Liver (tissue), 9 donors: Measurements from ENCODE around the gene KHDRBS2. TPM values are rescaled to one million over a fixed set of nuclear protein-coding genes. Genes with fewer than 3 reads are reported as not detected.

Source experiments
- DNase-seq: peaks from one replicate; pipeline ENCODE4 v3.0.0-alpha.2; 2017; ENCODE audit warnings: low spot score
- H3K27ac ChIP-seq, 2 donors: one replicate each; pipeline ENCODE4 v1.7.0; 2013; ENCODE audit warnings: inconsistent platforms in 2 of 2, low read length in 2 of 2, control low read depth in 1 of 2, low read depth in 1 of 2, mild to moderate bottlenecking in 1 of 2
- H3K27me3 ChIP-seq, 4 donors: one replicate each; pipeline versions ENCODE4 v1.6.1 to v1.7.0; 2013; ENCODE audit warnings: low read length in 3 of 4, inconsistent platforms in 1 of 4, mild to moderate bottlenecking in 1 of 4, moderate library complexity in 1 of 4; ENCODE audit not compliant: control insufficient read depth in 4 of 4, insufficient read depth in 4 of 4
- H3K36me3 ChIP-seq, 4 donors: one replicate each; pipeline versions ENCODE4 v1.6.1 to v1.7.0; 2013; ENCODE audit warnings: low read length in 3 of 4, mild to moderate bottlenecking in 3 of 4, low read depth in 1 of 4, moderate library complexity in 1 of 4; ENCODE audit not compliant: control insufficient read depth in 4 of 4, insufficient read depth in 3 of 4
- H3K4me1 ChIP-seq, 4 donors: one replicate each; pipeline versions ENCODE4 v1.6.1 to v1.7.0; 2013; ENCODE audit warnings: low read length in 3 of 4, mild to moderate bottlenecking in 3 of 4, moderate library complexity in 1 of 4; ENCODE audit not compliant: control insufficient read depth in 4 of 4, insufficient read depth in 4 of 4
- H3K4me3 ChIP-seq, 3 donors: one replicate each; pipeline versions ENCODE4 v1.6.1 to v1.7.0; 2013; ENCODE audit warnings: low read length in 3 of 3, control low read depth in 1 of 3, low read depth in 1 of 3, mild to moderate bottlenecking in 1 of 3
- H3K9ac ChIP-seq, 2 donors: one replicate each; pipeline ENCODE4 v1.7.0; 2013; ENCODE audit warnings: low read length in 2 of 2, mild to moderate bottlenecking in 2 of 2, moderate library complexity in 2 of 2, control low read depth in 1 of 2, low read depth in 1 of 2
- H3K9me3 ChIP-seq, 4 donors: one replicate each; pipeline versions ENCODE4 v1.6.1 to v1.7.0; 2013; ENCODE audit warnings: low read length in 3 of 4; ENCODE audit not compliant: control insufficient read depth in 4 of 4
- CTCF ChIP-seq: fragments of 150-350 bp; IDR thresholded peaks from 2 replicates; pipeline ENCODE4 v1.5.1; 2017; ENCODE audit warnings: improper control_type of control experiment, low read depth, low read length; ENCODE audit not compliant: missing input control
- EGR1 ChIP-seq, 2 donors: IDR thresholded peaks; 2 replicates each; pipeline ENCODE4 v1.6.1; 2016 to 2018; ENCODE audit warnings: antibody characterized with exemption in 2 of 2, low read depth in 2 of 2
- FOXA1 ChIP-seq: IDR thresholded peaks from 2 replicates; pipeline ENCODE4 v1.6.1; 2016; ENCODE audit warnings: antibody characterized with exemption
- GABPA ChIP-seq, 2 donors: IDR thresholded peaks in 1 of 2; conservative IDR thresholded peaks in 1 of 2; 2 replicates each; pipeline ENCODE4 v1.6.1; 2016; ENCODE audit warnings: antibody characterized with exemption in 2 of 2, mild to moderate bottlenecking in 1 of 2, moderate library complexity in 1 of 2
- HNF4A ChIP-seq, 2 donors: conservative IDR thresholded peaks; 2 replicates each; pipeline ENCODE4 v1.6.1; 2016; ENCODE audit warnings: antibody characterized with exemption in 2 of 2, mild to moderate bottlenecking in 2 of 2
- HNF4G ChIP-seq: IDR thresholded peaks from 2 replicates; pipeline ENCODE4 v1.6.1; 2016; ENCODE audit warnings: antibody characterized with exemption
- JUND ChIP-seq, 2 donors: IDR thresholded peaks; 2 replicates each; pipeline ENCODE4 v1.6.1; 2016; ENCODE audit warnings: antibody characterized with exemption in 2 of 2
- NR2F2 ChIP-seq: IDR thresholded peaks from 2 replicates; pipeline ENCODE4 v1.6.1; 2016; ENCODE audit warnings: antibody characterized with exemption
- RAD21 ChIP-seq, 2 donors: IDR thresholded peaks; 2 replicates each; pipeline ENCODE4 v1.6.1; 2016; ENCODE audit warnings: antibody characterized with exemption in 2 of 2, mild to moderate bottlenecking in 2 of 2
- REST ChIP-seq: IDR thresholded peaks from 2 replicates; pipeline ENCODE4 v1.6.1; 2016; ENCODE audit warnings: antibody characterized with exemption, mild to moderate bottlenecking
- RXRA ChIP-seq, 2 donors: IDR thresholded peaks; 2 replicates each; pipeline ENCODE4 v1.6.1; 2017 to 2018; ENCODE audit warnings: antibody characterized with exemption in 2 of 2, mild to moderate bottlenecking in 1 of 2
- SP1 ChIP-seq: IDR thresholded peaks from 2 replicates; pipeline ENCODE4 v1.6.1; 2018; ENCODE audit warnings: antibody characterized with exemption, mild to moderate bottlenecking
- TAF1 ChIP-seq: conservative IDR thresholded peaks from 2 replicates; pipeline ENCODE4 v1.6.1; 2016; ENCODE audit warnings: antibody characterized with exemption, mild to moderate bottlenecking
- YY1 ChIP-seq: IDR thresholded peaks from 2 replicates; pipeline ENCODE4 v1.6.1; 2016; ENCODE audit warnings: antibody characterized with exemption, mild to moderate bottlenecking
- ZBTB33 ChIP-seq: IDR thresholded peaks from 2 replicates; pipeline ENCODE4 v1.6.1; 2016; ENCODE audit warnings: antibody characterized with exemption
- WGBS: extraction: QIAGEN DNeasy Blood & Tissue Kit; methylation state at CpG from one replicate; pipeline ENCODE4 v1.1.7; 2013; 5-methylcytosine and 5-hydroxymethylcytosine counted together
- polyA plus RNA-seq, 2 donors: library from polyadenylated mRNA; stranded (reverse) in 1 of 2; unstranded in 1 of 2; fragments of 200-250 nt in 1 of 2; fragments of >200 nt in 1 of 2; fragmentation: Nextera tagmentation in 1 of 2; extraction: Ambion mirVana in 1 of 2; gene quantifications; one replicate each; pipeline versions ENCODE4 v1.2.1 to v1.2.3, GENCODE V29; 2013 to 2015
- total RNA-seq, 2 donors: library from RNA; depleted of rRNA; stranded (reverse); fragments of >200 nt; gene quantifications; one replicate each; pipeline ENCODE4 v1.2.3, GENCODE V29; 2014
- TF ChIP-seq, protein P1 (sequence below): IDR thresholded peaks from 2 replicates; pipeline ENCODE4 v1.6.1; 2016; ENCODE audit warnings: antibody characterized with exemption
- TF ChIP-seq, protein P2 (sequence below): IDR thresholded peaks from 2 replicates; pipeline ENCODE4 v1.6.1; 2016; ENCODE audit warnings: antibody characterized with exemption
- donor health status: healthy.
- donor health status: healthy.
- donor health status: healthy.
- donor health status: healthy.
- donor health status: healthy.

KHDRBS2 gene
- total and polyA plus RNA-seq, 4 donors: 0.08 to 1.1 TPM; not detected in 2

DNA sequence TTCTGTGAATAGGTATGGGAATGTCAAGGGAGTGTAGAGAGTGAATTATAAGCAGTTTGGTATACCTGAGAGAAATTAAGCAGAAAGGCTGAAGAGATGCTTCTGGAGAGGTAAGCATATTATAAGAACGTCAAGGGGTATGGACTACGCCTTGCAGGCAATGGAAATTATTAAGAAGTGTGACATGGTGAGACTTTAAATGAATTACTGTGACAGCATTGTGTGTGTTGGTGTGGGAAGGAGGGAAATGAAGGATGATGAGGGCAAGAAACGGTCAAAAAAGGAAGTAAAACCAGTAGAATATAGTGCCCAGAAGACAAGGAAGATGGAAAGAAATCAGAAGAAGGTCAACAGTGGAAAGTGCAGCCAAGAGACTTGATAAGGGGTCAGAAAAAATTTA lies 5.9 kb downstream of the KHDRBS2 start:
- no peaks in the 10 kb centered on the region for H3K4me1 ChIP-seq
- peaks cover 0 to 1% (median 0%) of the 10 kb centered on the region in 4 donors for H3K27me3 ChIP-seq
- no peak overlapping the region for H3K27ac ChIP-seq
- TF ChIP-seq YY1 (no peak), GABPA (IDR thresholded peaks at IDR 0.05 in 1 of 2, conservative IDR thresholded peaks at IDR 0.05 in 1 of 2) (no peak), RXRA (IDR thresholded peaks at IDR 0.05) (no peak), FOXA1 (no peak), REST (no peak)
- H3K36me3 ChIP-seq: no peaks in the 10 kb centered on the region
- DNase-seq: no peak
- H3K4me3 ChIP-seq: no peak overlapping the region
- WGBS: 88% methylated on average over 3 of the region's 3 CpGs
- H3K9me3 ChIP-seq: no peaks in the 10 kb centered on the region
- H3K9ac ChIP-seq: no peak overlapping the region

- Histone ChIP-seq H3K4me1 (no peaks in the 10 kb centered on the region), H3K27me3 (no peaks in the 10 kb centered on the region), H3K4me3 (no peak overlapping the region), H3K27ac (no peak overlapping the region), H3K36me3 (no peaks in the 10 kb centered on the region), H3K9me3 (no peaks in the 10 kb centered on the region), H3K9ac (no peak overlapping the region)
- no peak for DNase-seq
- 82% methylated on average over 1 of the region's 1 CpG for WGBS
- no peak for TF ChIP-seq REST
- TF ChIP-seq, protein P1, sequence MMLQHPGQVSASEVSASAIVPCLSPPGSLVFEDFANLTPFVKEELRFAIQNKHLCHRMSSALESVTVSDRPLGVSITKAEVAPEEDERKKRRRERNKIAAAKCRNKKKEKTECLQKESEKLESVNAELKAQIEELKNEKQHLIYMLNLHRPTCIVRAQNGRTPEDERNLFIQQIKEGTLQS: no peak
- TF ChIP-seq TAF1: no peak
- no peak for TF ChIP-seq EGR1 (IDR thresholded peaks at IDR 0.05; ENCODE audit: low read depth in 2 of 2)
- TF ChIP-seq NR2F2: no peak
- TF ChIP-seq GABPA (IDR thresholded peaks at IDR 0.05 in 1 of 2, conservative IDR thresholded peaks at IDR 0.05 in 1 of 2): no peak
- no peak for TF ChIP-seq RAD21 (IDR thresholded peaks at IDR 0.05)
- TF ChIP-seq ZBTB33: no peak
- TF ChIP-seq CTCF: no peak
- TF ChIP-seq, protein P2, sequence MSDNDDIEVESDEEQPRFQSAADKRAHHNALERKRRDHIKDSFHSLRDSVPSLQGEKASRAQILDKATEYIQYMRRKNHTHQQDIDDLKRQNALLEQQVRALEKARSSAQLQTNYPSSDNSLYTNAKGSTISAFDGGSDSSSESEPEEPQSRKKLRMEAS: no peak
- TF ChIP-seq HNF4A (conservative IDR thresholded peaks at IDR 0.05): no peak
- no peak for TF ChIP-seq SP1
- no peak for TF ChIP-seq FOXA1
- TF ChIP-seq RXRA (IDR thresholded peaks at IDR 0.05): no peak
- no peak for TF ChIP-seq HNF4G
- TF ChIP-seq YY1: no peak
- no peak for TF ChIP-seq JUND (IDR thresholded peaks at IDR 0.05)
Observed at GRCh38 chr6:62272114-62272513, 13.9 kb downstream of the KHDRBS2 start.
